ENCODE results near the gene IRAG1.

GRCh38 chr11:10697323-10697620, 3.7 kb upstream of the IRAG1 start:
- no peak for TF ChIP-seq CTCF (IDR thresholded peaks at IDR 0.05)
- TF ChIP-seq POLR2A (IDR thresholded peaks at IDR 0.05): no peak

All from lower leg skin (tissue), 3 donors.